Stimulated activated CD8-positive, alpha-beta memory T cell treated with anti-CD3 and anti-CD28 coated beads, Interleukin-7, amount 100 ng/mL, for 24 hours (primary cell): ENCODE results near the gene SLC25A19.

Source experiments
- DNase-seq: peaks from one replicate; pipeline ENCODE4 v3.0.0-alpha.2; 2020; ENCODE audit warnings: low read depth

Gene SLC25A19

GRCh38 chr17:75241502-75241901 is 47.7 kb downstream of the SLC25A19 start:
- no peak for DNase-seq

GRCh38 chr17:75241143-75241430 is 48.1 kb downstream of the SLC25A19 start:
- no peak for DNase-seq

DNA sequence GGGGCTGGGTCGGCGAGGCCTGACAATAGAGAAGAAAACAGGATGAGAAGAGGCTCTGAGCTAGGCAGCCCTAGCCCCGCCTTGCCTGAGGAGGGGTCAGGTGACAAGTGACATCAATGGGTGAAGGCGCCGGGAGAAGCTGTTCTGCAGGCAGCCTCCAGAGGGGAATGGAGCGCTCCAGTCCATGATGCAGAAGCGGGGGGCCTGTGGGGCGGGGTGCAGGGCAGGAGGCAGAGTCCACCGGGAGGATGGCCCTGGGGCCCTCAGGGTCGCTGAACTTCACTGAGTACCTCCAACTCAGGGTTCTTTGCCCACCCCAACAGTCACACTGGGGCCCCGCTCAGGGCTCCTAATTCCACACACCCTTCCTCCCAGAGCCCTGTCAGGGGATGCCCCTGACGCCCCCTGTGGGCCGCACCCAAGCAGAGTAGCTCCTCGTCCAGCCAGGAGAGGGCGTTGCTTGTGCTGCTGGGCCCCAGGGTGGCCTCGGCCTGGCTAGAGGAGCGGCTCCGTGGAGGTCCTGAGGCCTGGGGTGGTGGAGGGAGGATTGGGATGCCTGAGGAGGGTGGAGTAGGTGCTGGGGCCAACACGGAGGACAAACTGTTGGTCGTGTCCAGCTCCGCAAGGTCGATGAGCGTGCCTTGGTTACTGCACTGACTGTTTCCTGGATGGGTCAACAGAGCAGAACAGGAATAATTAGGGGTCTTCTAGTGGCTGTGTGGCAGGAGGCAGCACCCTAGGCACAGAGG is 48.7 kb downstream of the SLC25A19 start:
- no peak for DNase-seq

DNA sequence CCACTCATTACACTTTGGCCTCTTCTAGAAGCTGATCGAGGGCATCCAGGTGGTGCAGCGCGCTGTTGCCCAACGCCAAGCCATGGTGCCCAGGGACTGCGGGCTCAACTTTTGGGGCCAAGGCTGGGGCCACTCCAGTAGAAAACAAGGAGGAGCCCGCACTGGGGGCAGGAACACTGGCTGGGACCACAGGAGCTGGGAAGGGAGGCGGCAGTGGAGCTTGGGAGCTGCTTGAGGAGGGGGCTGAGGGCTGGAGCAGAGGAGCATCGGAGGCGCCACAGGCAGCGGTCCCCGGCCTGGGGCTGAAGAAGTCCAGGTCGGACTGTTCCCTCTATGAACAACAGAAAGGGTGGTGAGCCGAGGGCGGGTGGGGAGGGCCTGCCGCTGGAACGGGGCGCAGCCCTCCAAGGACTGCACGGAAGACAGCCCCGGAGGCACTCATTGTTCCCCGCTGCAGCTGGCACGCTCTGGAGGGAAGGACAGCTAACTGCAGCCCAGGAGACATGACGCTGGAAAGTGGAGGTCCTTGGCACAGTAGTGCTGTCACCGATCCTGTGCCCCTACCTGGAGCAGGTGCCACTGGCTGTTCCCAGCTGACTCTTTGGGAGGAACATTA is 49.3 kb downstream of the SLC25A19 start:
- no peak for DNase-seq

- DNase-seq, result no peak
Observed at GRCh38 chr17:75239214-75239613, 50.0 kb downstream of the SLC25A19 start.

- DNase-seq, result no peak
Observed at GRCh38 chr17:75238684-75239191, 50.5 kb downstream of the SLC25A19 start.

DNA sequence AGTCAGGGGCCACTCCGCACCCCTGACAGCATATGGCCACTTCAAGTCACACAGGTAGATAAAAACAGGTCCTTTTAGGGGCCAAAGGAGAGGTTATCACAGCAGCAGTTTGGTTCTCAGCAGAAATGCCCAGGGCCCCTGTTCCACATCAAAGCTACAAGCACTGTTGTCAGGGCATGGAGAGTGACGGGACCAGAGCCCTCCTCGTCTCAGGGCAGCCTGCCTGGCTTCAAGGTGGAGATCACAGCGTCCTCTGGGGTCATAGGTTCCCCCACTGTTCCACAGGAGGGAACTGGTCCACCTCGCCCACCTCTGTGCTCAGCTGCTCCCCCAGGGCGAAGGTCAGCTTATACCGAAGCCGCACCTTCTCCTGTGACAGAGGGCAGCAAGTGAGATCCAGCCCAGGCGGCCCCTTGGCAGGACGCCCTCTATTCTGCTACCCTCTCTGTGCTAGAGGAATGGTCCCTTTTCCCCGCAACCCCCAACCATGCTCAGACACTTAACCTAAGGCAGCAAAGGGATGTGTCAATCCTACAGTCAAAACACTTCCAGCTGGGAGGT is 51.1 kb downstream of the SLC25A19 start:
- DNase-seq, result no peak

DNA sequence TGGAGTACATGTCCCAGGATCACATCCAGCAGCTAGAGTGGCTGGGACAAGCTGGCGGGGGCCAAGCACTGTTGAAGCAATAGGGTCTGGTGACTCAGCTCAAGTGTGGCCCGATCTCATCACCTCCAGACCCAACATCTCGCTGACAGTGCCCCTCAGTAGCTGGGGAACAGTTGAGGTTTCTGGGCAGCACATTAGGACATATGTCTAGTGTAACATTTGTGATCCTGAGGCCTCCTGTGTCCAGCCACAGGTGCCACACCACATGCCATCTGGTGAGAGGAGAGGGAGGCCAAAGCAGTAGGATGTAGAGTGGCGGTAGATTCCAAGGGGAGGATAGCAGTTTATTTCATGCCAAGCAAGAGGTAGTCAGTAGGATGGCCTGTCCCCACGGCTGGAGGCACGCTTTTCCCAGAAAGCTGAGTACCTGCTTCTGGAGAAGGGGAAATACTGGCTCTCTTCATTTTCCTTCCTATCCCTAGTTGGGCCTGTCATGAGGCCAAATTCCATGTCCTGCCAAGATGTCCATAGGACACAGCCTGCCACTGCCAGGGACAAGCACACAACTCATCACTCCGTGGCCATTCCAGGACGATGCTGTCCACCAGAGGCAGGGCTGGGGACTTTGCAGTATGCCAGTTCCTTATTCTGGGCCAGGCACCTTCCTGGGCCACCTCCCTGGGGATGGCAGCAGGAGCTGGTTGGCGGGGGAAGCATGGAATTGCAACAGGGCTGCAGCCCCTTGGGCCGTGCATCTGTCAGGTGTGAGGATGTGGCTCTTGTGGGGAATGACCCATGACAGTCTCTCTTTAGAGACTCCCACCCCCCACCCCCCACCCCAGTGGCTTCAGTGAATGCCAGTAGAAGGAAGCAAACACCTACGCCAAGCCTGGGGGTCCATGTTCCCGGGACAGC is 51.9 kb downstream of the SLC25A19 start:
- no peak for DNase-seq

- DNase-seq, result no peak
Observed at GRCh38 chr17:75232786-75233185, 56.4 kb downstream of the SLC25A19 start.

DNA sequence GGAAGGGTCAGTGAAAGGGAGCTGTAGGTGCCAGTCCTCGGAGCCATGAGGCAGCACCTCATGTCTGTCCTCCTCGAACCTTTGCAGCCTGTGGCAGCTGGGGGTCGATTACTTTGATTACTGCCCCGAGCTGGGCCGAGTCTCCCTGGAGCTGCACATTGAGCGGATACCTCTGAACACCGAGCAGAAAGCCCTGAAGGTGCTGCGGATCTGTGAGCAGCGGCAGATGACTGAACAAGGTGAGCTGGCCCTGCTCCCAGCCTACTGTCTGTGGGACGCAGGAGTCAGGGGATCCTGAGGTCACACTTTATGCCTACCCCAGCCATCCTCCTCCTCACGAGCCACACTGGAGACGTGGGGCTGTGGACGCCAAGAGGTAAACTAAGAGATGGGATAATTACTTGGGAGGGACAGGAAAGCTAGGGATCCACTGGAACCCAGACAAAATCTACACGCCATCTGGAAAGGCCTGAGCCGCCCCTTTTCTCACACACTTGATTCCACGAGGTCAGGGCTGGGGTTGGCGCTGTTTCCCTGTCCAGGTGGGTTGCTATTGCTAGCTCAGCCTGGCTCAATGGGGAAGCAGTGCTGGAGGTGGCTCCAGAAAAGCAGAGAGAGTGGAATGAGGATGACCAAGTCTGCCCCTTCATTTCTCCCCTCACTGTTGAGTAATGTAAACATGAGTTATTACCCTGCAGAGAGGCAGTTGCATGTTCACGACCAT is 57.3 kb downstream of the SLC25A19 start:
- DNase-seq, result no peak

- DNase-seq, result no peak
Observed at GRCh38 chr17:75231071-75231470, 58.2 kb downstream of the SLC25A19 start.

DNA sequence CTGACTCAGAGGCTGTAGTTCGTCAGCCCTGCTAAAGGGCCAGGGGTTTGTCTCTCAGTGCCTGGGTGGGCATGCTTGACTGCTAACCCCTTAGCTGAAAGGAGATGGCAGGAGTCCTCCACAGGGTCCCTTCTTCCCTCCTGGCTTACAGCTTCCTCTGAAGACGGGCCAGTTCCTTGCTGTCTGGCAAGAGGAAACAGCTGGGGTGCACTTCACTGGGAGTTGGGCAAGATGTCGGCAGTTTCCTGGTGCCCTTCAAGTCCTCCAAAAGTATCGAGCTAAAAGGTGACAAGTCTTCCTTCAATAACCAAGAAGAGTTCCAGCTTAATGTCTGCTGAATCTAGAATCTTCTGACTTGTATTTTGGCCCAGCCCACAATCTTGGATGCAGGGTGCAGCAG is 60.4 kb downstream of the SLC25A19 start:
- no peak for DNase-seq

GRCh38 chr17:75228305-75228704 is 60.9 kb downstream of the SLC25A19 start:
- no peak for DNase-seq

DNA sequence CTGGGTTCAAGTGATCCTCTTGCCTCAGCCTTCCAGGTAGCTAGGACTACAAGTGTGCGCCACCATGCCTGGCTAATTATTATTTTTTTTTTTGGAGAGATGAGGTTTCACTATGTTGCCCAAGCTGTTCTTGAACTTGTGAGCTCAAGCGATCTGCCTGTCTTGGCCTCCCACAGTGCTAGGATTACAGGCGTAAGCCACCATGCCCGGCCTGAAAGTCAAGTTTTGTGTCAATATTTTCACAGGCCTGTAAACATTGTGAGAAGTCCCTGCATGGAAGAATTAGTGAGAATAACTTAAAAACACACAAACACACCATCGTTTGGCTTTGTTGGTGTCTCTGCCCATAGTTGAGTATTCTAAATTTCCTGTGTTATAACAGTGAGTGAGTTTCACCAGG is 61.5 kb downstream of the SLC25A19 start:
- no peak for DNase-seq

- no peak for DNase-seq
Observed at GRCh38 chr17:75225016-75225415, 64.2 kb downstream of the SLC25A19 start.
